ENCODE results near the gene TSPAN33.

GRCh38 chr7:129101746-129102145 lies 42.8 kb upstream of the TSPAN33 start:
- TF ChIP-seq GATA2 (IDR thresholded peaks at IDR 0.05; ENCODE audit: low read depth, low read length) (no peak), GATA3 (IDR thresholded peaks at IDR 0.05; ENCODE audit: low read depth, low read length) (no peak)

Measured in SH-SY5Y (cell line).